Upper lobe of left lung (tissue), 4 donors: ENCODE data around the gene PAEP.

Source experiments
- CTCF ChIP-seq, 6 experiments: fragments of 450-650 bp in 4 of 6; fragments of 200-600 bp in 2 of 6; sonication (generic) in 2 of 6; IDR thresholded peaks; one replicate each; pipeline ENCODE4 v1.5.1; 2016 to 2019; ENCODE audit warnings: antibody characterized with exemption in 6 of 6
- POLR2A ChIP-seq, 4 donors: fragments of 450-650 bp; IDR thresholded peaks; one replicate each; pipeline ENCODE4 v1.5.1; 2016 to 2017; ENCODE audit warnings: antibody characterized with exemption in 4 of 4, mild to moderate bottlenecking in 2 of 4

DNA sequence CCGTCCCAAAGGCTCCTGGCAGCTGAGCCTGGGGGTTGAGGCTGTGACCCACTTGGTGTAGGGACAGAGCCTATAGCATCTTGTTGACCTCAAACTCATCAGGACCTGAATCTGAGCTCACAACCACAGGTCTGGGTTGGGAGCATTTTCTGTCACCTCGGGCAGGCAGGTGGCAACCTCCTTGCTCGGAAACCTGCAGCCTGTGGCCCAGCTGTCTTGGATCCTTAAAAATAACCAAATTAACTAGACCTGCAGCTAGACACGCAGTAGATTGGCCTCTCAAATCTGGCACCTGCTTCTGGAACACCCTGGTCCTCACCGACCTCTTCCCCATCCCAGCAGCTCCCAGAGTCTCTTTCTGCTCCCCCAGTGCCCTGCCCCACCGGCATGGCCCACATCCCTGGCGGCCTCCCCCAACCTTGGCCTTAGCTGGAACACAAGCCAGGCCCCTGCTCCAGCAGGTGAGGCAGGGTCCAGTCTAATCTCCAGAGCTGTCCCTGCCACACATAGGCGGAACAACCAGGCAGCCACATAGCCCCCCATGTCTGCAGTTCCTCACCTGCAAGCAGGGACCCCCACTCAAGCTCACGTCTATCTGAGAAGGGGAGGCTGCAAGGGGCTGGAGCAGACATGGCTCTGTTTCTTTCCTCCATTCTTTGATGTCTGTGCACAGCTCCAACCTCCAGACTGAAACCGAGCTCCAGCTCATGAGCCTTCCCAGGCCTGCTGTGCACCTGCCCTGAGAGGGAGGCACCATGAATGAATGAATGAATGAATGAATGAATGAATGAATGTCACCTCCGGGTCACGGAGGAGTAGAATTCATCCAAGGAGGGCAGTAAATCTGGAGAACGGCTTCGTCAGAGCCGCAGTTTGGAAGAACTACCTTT lies 28.3 kb downstream of the PAEP start:
- TF ChIP-seq POLR2A (IDR thresholded peaks at IDR 0.05) = no peak
- TF ChIP-seq CTCF (IDR thresholded peaks at IDR 0.05) = no peak
